HCT116 (cell line): ENCODE measurements around the gene CRYBB1.

Source experiments
- CBX3 ChIP-seq: IDR thresholded peaks from 2 replicates; pipeline ENCODE4 v1.6.1; 2012; ENCODE audit warnings: low read depth
- CEBPB ChIP-seq: IDR thresholded peaks from 2 replicates; pipeline ENCODE4 v1.6.1; 2012; ENCODE audit warnings: low read depth
- EZH2 ChIP-seq: fragments of 200-600 bp; sonication (generic); IDR thresholded peaks from 2 replicates; pipeline ENCODE4 v1.6.1; 2017; ENCODE audit warnings: antibody characterized with exemption, mixed run types
- EZH2phosphoT487 ChIP-seq: fragments of 200-600 bp; IDR thresholded peaks from 2 replicates; pipeline ENCODE4 v1.6.1; 2018; ENCODE audit warnings: antibody characterized with exemption, borderline replicate concordance
- MAX ChIP-seq: IDR thresholded peaks from 2 replicates; pipeline ENCODE4 v1.6.1; 2012
- POLR2A ChIP-seq: IDR thresholded peaks from 2 replicates; pipeline ENCODE4 v1.7.0; 2011; ENCODE audit warnings: borderline replicate concordance; ENCODE audit not compliant: insufficient read depth, insufficient read length; ENCODE audit errors: extremely low read depth
- POLR2AphosphoS5 ChIP-seq: IDR thresholded peaks from 2 replicates; pipeline ENCODE4 v1.6.1; 2011; ENCODE audit warnings: mild to moderate bottlenecking, low read depth, low read length, moderate library complexity
- RAD21 ChIP-seq: IDR thresholded peaks from 2 replicates; pipeline ENCODE4 v1.6.1; 2012; ENCODE audit warnings: low read depth, mild to moderate bottlenecking
- REST ChIP-seq: IDR thresholded peaks from 2 replicates; pipeline ENCODE4 v1.6.1; 2012; ENCODE audit warnings: low read depth
- SP1 ChIP-seq: IDR thresholded peaks from 2 replicates; pipeline ENCODE4 v1.6.1; 2012; ENCODE audit warnings: low read depth
- YY1 ChIP-seq: IDR thresholded peaks from 2 replicates; pipeline ENCODE4 v1.6.1; 2011; ENCODE audit warnings: low read length, low read depth, moderate library complexity, mild to moderate bottlenecking; ENCODE audit not compliant: insufficient replicate concordance; ENCODE audit errors: extremely low read depth
- ZNF274 ChIP-seq: fragments of 200-500 bp; sonication (Bioruptor generic); IDR thresholded peaks from 2 replicates; pipeline ENCODE4 v1.6.1; 2014; ENCODE audit warnings: mild to moderate bottlenecking, low read depth, low read length, inconsistent platforms
- TF ChIP-seq, protein P1 (sequence below), 3 experiments: fragments of 200-600 bp in 1 of 3; sonication (generic) in 1 of 3; IDR thresholded peaks in 2 of 3; conservative IDR thresholded peaks in 1 of 3; 2 replicates each; pipeline ENCODE4 v1.5.1; 2012 to 2017; ENCODE audit warnings: low read depth in 2 of 3, low read length in 2 of 3, antibody characterized with exemption in 1 of 3, borderline replicate concordance in 1 of 3, control low read depth in 1 of 3, mild to moderate bottlenecking in 1 of 3, mixed read lengths in 1 of 3, mixed run types in 1 of 3, moderate library complexity in 1 of 3; ENCODE audit not compliant: insufficient read depth in 1 of 3

DNA sequence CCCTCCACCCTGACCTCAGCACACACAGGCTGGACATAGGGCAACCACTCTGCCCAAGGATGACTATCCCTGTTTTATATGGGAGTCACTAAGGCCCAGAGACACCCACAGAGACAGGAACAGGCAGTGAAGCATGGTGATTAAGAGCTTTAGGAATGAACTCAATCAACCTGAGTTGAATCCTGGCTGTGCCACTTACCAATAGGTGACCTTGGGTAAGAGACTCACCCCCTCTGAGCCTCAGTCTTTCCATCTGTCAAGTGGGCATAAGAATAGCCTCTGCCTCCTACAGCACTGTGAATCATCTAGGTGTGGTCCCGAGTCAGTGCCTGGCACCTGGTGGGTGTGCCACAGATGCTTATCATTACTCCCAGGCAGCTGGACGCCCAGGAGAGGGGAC is 6.8 kb downstream of the CRYBB1 start:
- TF ChIP-seq CBX3 (no peak), YY1 (no peak), MAX (no peak), POLR2A (no peak), SP1 (no peak), REST (no peak), ZNF274 (no peak), EZH2 (no peak), POLR2AphosphoS5 (no peak), EZH2phosphoT487 (no peak), RAD21 (no peak), CEBPB (no peak)
- TF ChIP-seq, protein P1, sequence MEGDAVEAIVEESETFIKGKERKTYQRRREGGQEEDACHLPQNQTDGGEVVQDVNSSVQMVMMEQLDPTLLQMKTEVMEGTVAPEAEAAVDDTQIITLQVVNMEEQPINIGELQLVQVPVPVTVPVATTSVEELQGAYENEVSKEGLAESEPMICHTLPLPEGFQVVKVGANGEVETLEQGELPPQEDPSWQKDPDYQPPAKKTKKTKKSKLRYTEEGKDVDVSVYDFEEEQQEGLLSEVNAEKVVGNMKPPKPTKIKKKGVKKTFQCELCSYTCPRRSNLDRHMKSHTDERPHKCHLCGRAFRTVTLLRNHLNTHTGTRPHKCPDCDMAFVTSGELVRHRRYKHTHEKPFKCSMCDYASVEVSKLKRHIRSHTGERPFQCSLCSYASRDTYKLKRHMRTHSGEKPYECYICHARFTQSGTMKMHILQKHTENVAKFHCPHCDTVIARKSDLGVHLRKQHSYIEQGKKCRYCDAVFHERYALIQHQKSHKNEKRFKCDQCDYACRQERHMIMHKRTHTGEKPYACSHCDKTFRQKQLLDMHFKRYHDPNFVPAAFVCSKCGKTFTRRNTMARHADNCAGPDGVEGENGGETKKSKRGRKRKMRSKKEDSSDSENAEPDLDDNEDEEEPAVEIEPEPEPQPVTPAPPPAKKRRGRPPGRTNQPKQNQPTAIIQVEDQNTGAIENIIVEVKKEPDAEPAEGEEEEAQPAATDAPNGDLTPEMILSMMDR (IDR thresholded peaks at IDR 0.05 in 2 of 3, conservative IDR thresholded peaks at IDR 0.05 in 1 of 3; ENCODE audit: borderline replicate concordance in 1 of 3, insufficient read depth in 1 of 3, low read depth in 2 of 3, low read length in 2 of 3): no peak
